ENCODE results near the gene HEPACAM2.

DNA sequence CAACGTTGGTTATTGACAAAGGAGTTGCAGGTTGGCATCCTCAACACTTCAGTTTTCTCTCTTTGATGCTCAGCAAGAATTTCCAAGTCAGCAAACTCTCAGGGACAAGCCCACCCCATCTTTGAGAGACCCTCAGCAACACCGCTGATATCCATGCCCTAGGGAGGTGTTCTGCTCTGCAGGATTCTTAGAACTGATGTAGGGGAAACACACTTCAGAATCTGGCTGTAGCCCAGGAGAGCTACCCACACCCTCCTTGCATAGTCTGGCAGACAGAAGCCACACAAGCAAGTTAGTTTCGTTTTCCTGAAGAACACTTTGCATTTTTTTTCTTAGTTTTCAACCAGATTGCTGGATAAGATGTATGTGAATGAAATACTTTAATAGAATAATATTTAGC lies 78.9 kb downstream of the HEPACAM2 start:
- TF ChIP-seq, protein P1, sequence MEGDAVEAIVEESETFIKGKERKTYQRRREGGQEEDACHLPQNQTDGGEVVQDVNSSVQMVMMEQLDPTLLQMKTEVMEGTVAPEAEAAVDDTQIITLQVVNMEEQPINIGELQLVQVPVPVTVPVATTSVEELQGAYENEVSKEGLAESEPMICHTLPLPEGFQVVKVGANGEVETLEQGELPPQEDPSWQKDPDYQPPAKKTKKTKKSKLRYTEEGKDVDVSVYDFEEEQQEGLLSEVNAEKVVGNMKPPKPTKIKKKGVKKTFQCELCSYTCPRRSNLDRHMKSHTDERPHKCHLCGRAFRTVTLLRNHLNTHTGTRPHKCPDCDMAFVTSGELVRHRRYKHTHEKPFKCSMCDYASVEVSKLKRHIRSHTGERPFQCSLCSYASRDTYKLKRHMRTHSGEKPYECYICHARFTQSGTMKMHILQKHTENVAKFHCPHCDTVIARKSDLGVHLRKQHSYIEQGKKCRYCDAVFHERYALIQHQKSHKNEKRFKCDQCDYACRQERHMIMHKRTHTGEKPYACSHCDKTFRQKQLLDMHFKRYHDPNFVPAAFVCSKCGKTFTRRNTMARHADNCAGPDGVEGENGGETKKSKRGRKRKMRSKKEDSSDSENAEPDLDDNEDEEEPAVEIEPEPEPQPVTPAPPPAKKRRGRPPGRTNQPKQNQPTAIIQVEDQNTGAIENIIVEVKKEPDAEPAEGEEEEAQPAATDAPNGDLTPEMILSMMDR (IDR thresholded peaks at IDR 0.05; ENCODE audit: low read length), result no peak
- TF ChIP-seq EZH2 (IDR thresholded peaks at IDR 0.05; ENCODE audit: borderline replicate concordance, low read length), result no peak

Measured in OCI-LY1 (cell line).